ENCODE results near the gene LAMA3. TPM values are rescaled to one million over a fixed set of nuclear protein-coding genes. Genes with fewer than 3 reads are reported as not detected.

The LAMA3 gene
- total RNA-seq, 1 experiment from 2014 or later: 34.6 TPM

DNA sequence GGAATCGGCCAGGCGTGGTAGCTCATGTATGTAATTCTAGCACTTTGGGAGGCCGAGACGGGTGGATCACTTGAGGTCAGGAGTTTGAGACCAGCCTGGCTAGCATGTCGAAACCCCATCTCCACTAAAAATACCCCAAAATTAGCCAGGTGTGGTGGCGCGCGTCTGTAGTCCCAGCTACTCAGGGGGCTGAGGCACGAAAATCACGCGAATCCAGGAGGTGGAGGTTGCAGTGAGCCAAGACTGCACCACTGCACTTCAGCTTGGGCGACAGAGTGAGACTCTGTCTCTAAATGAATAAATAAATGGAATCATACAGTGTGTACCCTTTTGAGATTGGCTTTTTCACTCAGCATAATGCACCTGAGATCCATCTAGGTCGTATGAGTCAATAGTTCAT is 305.9 kb downstream of the LAMA3 start:
- no peak overlapping the region for H3K27ac Mint-ChIP-seq (ENCODE audit: unreplicated experiment)
- Histone ChIP-seq H3K9me3 (no peaks in the 10 kb centered on the region), H3K27me3 (replicated peaks; ENCODE audit: control insufficient read depth, insufficient read depth, low read length) (no peaks in the 10 kb centered on the region), H3K4me1 (no peaks in the 10 kb centered on the region), H3K4me3 (ENCODE audit: low read depth, low read length) (no peak overlapping the region), H3K36me3 (ENCODE audit: control insufficient read depth, insufficient read depth, low read length) (no peaks in the 10 kb centered on the region)
- DNase-seq: no peak
- BruUV-seq (replicated peaks): no TSS peak
- no peaks in the 10 kb centered on the region for H3K36me3 Mint-ChIP-seq (ENCODE audit: insufficient read depth, unreplicated experiment)
- no peak overlapping the region for H3K4me3 Mint-ChIP-seq (ENCODE audit: unreplicated experiment)
- intact Hi-C loops (cut with micrococcal nuclease; ENCODE audit: unreplicated experiment): no loop called here
- no peaks in the 10 kb centered on the region for H3K4me1 Mint-ChIP-seq (ENCODE audit: low read depth, unreplicated experiment)
- TF ChIP-seq, protein P1, sequence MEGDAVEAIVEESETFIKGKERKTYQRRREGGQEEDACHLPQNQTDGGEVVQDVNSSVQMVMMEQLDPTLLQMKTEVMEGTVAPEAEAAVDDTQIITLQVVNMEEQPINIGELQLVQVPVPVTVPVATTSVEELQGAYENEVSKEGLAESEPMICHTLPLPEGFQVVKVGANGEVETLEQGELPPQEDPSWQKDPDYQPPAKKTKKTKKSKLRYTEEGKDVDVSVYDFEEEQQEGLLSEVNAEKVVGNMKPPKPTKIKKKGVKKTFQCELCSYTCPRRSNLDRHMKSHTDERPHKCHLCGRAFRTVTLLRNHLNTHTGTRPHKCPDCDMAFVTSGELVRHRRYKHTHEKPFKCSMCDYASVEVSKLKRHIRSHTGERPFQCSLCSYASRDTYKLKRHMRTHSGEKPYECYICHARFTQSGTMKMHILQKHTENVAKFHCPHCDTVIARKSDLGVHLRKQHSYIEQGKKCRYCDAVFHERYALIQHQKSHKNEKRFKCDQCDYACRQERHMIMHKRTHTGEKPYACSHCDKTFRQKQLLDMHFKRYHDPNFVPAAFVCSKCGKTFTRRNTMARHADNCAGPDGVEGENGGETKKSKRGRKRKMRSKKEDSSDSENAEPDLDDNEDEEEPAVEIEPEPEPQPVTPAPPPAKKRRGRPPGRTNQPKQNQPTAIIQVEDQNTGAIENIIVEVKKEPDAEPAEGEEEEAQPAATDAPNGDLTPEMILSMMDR (IDR thresholded peaks at IDR 0.05; ENCODE audit: insufficient read depth in 1 of 2, low read depth in 1 of 2, low read length in 1 of 2, severe bottlenecking in 1 of 2, unreplicated experiment in 1 of 2): no peak
- H3K27me3 Mint-ChIP-seq (ENCODE audit: insufficient read depth, unreplicated experiment): peaks cover 2% of the 10 kb centered on the region
- POLR2A ChIA-PET: no interaction called here
- no peaks in the 10 kb centered on the region for H3K9me3 Mint-ChIP-seq (ENCODE audit: unreplicated experiment)
- CTCF ChIA-PET: no interaction called here

GRCh38 chr18:23998018-23998417 is 308.8 kb downstream of the LAMA3 start:
- Mint-ChIP-seq H3K4me3 (ENCODE audit: unreplicated experiment) (no peak overlapping the region), H3K27me3 (ENCODE audit: insufficient read depth, unreplicated experiment) (no peaks in the 10 kb centered on the region), H3K27ac (ENCODE audit: unreplicated experiment) (no peak overlapping the region), H3K4me1 (ENCODE audit: low read depth, unreplicated experiment) (no peaks in the 10 kb centered on the region), H3K9me3 (ENCODE audit: unreplicated experiment) (no peaks in the 10 kb centered on the region), H3K36me3 (ENCODE audit: insufficient read depth, unreplicated experiment) (no peaks in the 10 kb centered on the region)
- TF ChIP-seq, protein P1 (IDR thresholded peaks at IDR 0.05; ENCODE audit: insufficient read depth in 1 of 2, low read depth in 1 of 2, low read length in 1 of 2, severe bottlenecking in 1 of 2, unreplicated experiment in 1 of 2): no peak
- Histone ChIP-seq H3K36me3 (ENCODE audit: control insufficient read depth, insufficient read depth, low read length) (no peaks in the 10 kb centered on the region), H3K9me3 (no peaks in the 10 kb centered on the region), H3K4me1 (no peaks in the 10 kb centered on the region), H3K27me3 (replicated peaks; ENCODE audit: control insufficient read depth, insufficient read depth, low read length) (no peaks in the 10 kb centered on the region), H3K4me3 (ENCODE audit: low read depth, low read length) (no peak overlapping the region)
- ChIA-PET CTCF (interaction anchor here (0.7 kb wide), 1 partner anchor 1175 kb away, joined by 3 read pairs; no protein-coding TSS in a partner anchor), POLR2A (no interaction called here)
- intact Hi-C loops (cut with micrococcal nuclease; ENCODE audit: unreplicated experiment): no loop called here
- BruUV-seq (replicated peaks): no TSS peak
- DNase-seq: no peak

DNA sequence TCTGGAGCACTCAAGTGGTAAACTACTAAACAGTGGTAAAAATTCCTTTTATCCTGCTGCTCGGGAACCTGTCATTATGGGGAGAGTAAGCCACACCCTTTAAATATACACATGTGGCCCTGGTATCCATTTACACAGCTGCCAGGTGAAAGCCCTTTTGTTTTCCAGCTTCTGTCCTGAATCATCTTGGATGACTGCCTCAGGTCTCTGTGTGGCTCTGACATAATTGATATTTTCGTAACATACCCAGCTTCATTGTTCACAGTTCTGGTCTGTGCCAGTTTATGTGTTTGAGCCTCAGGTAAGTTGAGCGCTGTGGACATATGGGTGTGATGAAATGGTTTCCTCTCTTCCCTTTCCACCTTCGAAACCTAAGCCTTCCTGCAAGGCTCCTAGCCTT is 309.6 kb downstream of the LAMA3 start:
- H3K4me3 Mint-ChIP-seq (ENCODE audit: unreplicated experiment): no peak overlapping the region
- ChIA-PET POLR2A (interaction anchor here (0.5 kb wide), 2 partner anchors 140 to 1001 kb away, joined by 3 read pairs; partner anchors contain the start of gene CABYR), CTCF (no interaction called here)
- no peaks in the 10 kb centered on the region for H3K36me3 Mint-ChIP-seq (ENCODE audit: insufficient read depth, unreplicated experiment)
- H3K27me3 Mint-ChIP-seq (ENCODE audit: insufficient read depth, unreplicated experiment): no peaks in the 10 kb centered on the region
- no peak overlapping the region for H3K27ac Mint-ChIP-seq (ENCODE audit: unreplicated experiment)
- Histone ChIP-seq H3K4me1 (no peaks in the 10 kb centered on the region), H3K27me3 (replicated peaks; ENCODE audit: control insufficient read depth, insufficient read depth, low read length) (no peaks in the 10 kb centered on the region), H3K36me3 (ENCODE audit: control insufficient read depth, insufficient read depth, low read length) (no peaks in the 10 kb centered on the region), H3K9me3 (no peaks in the 10 kb centered on the region), H3K4me3 (ENCODE audit: low read depth, low read length) (no peak overlapping the region)
- no TSS peak for BruUV-seq (replicated peaks)
- H3K9me3 Mint-ChIP-seq (ENCODE audit: unreplicated experiment): no peaks in the 10 kb centered on the region
- intact Hi-C loops (cut with micrococcal nuclease; ENCODE audit: unreplicated experiment): no loop called here
- peak in 1 of 2 experiments; percentile 20 for DNase-seq
- no peaks in the 10 kb centered on the region for H3K4me1 Mint-ChIP-seq (ENCODE audit: low read depth, unreplicated experiment)
- TF ChIP-seq, protein P1 (IDR thresholded peaks at IDR 0.05; ENCODE audit: insufficient read depth in 1 of 2, low read depth in 1 of 2, low read length in 1 of 2, severe bottlenecking in 1 of 2, unreplicated experiment in 1 of 2): no peak
